GM19239 (cell line): ENCODE results near the gene SLC36A2.
"Not testable (repeated sequence)": the region's sequence is repeated elsewhere in the genome, so short reads cannot be mapped to it uniquely, and the experiment has no call there.

Experiments used
- DNase-seq: peaks from one replicate; pipeline ENCODE4 v3.0.0; 2011; ENCODE audit warnings: low spot score; ENCODE audit not compliant: insufficient read length
- FAIRE-seq: peaks from 2 replicates; lab custom pipeline; 2011; peaks lifted over from hg19 to GRCh38; lab: Jason Lieb, UNC

SLC36A2 gene

DNA sequence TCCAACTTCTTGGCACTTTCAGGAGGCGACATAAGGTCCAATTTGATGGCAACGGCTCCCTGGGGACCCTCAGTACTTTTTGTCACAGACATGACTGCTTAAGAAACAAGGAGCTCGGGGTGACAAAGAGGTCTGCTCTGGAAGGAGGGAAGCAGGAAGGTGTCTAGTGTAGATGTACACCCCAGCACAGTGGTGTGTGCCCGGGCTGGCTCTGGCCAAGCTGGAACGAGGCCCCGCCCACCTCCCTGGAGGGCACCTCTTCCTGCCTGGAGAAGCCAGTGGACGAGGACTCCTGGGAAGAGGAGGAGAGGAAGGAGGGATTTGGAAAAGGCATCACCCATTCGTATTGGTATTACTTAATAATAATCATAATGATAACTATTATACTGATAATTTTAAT lies at the start of gene SLC36A2:
Gene SLC36A2 (minus strand): TSS at position 191 of the 400 bp plus-strand sequence. CDS start 99 bp downstream, at position 92.
- FAIRE-seq (no peak), DNase-seq (no peak)

DNA sequence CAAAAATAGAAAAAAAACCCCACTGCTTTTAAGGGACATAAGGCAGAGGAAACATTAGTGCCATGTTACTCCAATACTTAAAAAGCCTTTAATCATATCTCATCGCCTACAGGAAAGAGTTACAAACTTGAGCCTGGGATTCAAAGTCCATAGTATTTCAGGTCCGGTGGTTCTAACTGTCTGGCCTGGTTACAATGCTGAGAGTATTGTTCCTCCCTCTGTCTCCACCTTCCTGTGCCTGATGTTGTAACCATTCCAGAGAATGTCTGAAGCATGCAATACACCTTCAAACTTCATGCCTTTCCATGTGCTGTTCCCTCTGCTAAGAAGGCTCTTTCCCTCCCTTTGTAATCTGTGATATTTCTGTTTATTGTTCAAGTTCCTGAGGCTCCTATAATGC lies 41.6 kb upstream of the SLC36A2 start:
- no peak for FAIRE-seq

DNA sequence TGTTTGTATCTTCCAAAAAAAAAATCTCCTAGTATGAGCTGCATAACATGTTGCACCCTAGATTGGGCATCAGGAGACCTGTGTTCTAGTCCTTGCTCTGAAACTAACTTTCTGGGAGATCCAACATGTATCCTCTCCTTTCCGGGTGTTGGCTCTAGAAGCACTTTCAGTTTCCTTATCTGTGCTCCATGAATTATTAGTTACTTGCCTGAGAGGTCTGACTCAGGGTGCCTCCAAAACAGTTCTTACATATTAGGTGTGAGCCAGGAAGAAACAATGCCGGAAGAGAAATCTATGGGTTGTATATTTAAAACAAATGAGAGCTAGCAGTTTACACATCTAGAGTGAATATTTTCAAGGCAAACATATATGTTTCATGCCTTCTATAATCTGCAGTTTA lies 36.7 kb upstream of the SLC36A2 start:
- DNase-seq (no peak), FAIRE-seq (no peak)

More for the DNA sequence above, 41.6 kb upstream of the SLC36A2 start:
- DNase-seq = no peak

DNA sequence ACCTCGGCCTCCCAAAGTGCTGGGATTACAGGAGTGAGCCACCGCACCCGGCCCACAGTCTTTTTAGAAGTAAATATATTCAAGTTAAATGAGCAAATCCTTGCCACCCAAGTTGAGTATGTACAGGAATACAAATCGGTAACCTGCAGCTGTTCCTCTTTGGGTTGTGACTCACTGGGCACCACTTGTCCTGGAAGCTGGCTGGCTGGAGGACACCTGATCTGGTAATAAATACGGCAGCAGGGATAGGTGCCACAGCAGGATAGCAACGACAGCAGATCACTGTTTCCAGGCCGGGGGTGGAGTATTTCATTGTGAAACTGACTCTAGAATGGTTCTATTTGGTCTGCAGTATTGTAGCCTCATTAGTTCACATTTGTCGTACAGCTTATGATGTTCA lies 35.7 kb upstream of the SLC36A2 start:
- no peak for FAIRE-seq

DNA sequence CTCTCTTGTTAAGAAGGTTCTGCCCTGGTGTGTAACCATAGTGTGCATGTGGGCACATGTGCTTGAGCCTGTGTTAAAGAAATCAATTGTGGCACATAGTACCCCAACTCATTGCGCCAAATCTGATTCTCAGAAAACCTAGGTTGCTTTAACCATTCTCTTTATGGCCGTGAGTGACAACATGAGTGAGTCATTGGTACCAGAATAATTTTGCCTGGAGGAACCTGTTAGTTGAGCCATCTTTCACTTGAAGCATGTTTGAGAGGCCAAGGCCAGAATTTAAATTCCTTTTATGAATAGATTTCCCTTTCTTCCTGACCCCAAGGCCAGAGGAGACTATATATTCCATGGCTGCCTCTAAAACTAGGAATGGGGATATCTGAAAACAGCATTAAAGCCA lies 35.2 kb upstream of the SLC36A2 start:
- no peak for FAIRE-seq
- no peak for DNase-seq

More for the DNA sequence above, 35.7 kb upstream of the SLC36A2 start:
- DNase-seq = no peak

DNA sequence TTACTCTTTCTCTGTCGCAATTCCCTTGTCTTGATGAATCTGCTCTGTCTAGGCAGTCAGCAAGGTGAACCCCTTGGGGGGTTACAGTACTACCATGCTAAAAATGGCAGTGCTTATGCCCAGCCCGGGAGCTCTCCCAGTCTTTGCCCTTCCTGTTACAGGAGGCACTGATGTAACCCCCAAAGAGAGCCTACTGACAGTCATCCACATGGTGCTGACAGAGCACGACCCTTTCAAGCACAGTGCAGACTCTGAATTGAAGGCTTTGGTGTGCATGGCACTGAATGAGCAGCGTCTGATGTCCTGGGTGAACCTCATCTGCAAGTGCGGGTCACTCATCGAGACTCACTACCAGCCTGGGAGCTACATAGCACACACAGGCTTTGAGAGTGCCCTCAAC lies 34.5 kb upstream of the SLC36A2 start:
- no peak for FAIRE-seq
- DNase-seq = no peak

DNA sequence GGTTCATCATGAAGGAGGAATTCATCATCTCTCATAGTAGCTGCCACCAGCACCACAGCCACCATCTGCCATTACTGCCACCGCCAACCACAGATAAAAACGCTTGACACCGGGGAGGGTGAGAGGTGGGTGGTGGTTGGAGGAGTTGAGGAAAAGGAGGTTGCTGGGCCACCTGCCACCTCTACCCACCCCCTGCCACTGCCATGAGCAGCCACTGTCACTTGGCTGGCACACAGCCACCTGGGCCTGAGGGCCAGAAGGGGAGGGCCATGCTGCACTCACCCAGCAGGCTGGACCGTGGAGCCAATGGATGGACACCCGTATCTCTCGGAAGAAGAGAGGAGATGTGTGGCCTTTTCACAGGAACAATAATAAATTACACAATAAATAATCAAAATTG lies 31.3 kb upstream of the SLC36A2 start:
- no peak for FAIRE-seq
- DNase-seq = no peak

DNA sequence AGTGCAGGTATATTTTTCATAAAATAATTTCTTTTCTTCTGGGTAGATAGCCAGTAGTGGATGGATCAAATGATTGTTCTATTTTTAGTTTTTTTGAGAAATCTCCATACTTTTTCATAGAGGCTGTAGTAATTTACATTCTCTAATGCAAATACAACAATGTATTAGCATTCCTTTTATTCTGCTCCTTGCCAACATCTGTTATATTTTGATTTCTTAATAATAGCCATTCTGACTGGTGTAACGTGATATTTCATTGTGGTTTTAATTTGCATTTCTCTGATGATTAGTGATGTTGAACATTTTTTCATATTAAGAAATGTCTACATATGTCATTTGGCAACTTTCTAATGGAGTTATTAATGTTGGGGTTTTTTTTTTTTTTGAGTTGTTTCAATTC lies 27.2 kb upstream of the SLC36A2 start:
- DNase-seq = no peak
- no peak for FAIRE-seq

DNA sequence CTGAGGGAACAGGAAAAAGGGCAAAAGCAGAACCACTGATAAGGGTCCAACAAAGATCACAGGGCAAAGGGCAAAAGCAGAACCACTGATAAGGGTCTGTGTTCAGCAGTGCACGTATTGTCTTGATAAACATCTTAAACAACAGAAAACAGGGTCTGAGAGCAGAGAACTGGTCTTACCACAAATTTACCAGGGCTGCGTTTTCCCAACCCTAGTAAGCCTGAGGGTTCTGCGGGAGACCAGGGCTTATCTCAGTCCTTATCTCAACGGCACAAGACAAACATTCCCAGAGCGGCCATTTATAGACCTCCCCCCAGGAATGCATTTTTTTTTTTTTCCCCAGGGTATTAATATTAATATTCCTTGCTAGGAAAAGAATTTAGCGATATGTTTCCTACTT lies 19.7 kb upstream of the SLC36A2 start:
- DNase-seq, FAIRE-seq: not testable (repeated sequence)

DNA sequence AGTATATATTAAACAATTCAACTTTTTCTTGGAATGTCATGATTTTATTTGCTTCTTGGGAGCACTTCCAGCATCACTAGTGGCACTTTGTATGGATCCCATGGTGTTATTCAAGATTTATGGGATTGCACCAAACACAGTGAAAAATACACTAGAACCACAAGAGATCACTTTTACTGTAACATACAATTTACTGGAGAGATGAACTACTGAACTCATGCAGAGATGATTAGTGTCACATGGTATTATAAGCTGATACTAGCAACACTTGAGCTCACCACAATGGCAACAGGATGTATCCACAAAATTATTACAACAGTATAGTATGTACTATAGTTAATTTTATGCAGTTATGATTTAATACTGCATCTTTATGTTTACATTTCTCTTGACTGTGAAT lies 16.3 kb upstream of the SLC36A2 start:
- no peak for FAIRE-seq
- no peak for DNase-seq

DNA sequence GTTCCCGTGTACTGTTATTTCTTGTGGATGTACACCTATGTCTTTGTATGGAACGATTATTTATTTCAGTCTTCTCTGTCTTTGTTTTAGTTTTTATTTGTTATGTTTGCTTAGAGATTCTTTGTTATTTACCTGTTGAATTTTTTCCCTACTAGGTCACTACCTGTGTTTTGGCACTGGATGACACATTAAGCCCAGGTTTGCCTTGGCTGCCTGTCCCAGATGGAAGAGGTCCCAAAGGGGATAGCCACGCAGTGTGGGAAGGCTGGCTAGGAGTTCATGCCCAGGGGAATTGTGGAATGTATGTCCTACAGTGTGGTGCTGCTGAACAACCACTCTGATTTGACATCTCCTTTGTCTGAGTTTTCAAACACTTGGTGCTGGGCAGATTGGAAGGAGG lies 15.6 kb upstream of the SLC36A2 start:
- FAIRE-seq (no peak), DNase-seq (no peak)

DNA sequence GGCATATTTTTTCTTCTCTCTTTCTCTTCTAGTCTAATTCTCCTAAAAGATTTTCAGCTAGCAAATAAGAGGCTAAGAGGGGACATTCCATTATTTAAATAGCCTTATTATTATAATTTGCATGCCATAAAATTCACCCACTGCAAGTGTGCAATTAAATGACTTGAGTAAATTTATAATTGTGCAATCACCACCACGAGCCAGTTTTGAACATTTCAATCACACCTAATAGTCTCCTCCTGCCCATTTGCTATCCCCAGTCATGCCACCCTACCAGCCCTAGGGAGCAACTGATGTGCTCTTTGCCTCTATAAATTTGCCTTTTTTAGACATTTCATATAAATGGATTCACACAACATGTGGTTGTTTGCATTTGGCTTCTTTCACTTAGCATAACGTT lies 12.0 kb upstream of the SLC36A2 start:
- DNase-seq (no peak), FAIRE-seq (no peak)

DNA sequence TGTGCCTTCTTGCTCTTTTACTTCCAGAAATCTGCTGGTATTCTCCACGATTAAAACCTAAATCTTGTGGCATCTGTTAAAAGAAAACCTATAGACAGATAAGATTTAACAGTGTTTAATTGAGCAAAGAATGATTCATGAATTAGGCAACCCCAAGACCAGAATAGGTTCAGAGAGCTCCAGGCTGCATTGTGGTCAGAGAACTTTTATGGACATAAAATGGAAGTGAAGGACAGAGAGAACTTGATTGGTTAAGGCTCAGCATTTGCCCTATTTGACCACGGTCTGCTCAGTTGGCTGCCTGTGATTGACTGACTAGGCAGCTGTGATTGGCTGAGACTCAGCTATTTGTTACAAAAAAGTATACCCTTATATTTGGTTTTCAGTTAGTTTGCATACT lies 10.4 kb upstream of the SLC36A2 start:
- DNase-seq = no peak
- no peak for FAIRE-seq

DNA sequence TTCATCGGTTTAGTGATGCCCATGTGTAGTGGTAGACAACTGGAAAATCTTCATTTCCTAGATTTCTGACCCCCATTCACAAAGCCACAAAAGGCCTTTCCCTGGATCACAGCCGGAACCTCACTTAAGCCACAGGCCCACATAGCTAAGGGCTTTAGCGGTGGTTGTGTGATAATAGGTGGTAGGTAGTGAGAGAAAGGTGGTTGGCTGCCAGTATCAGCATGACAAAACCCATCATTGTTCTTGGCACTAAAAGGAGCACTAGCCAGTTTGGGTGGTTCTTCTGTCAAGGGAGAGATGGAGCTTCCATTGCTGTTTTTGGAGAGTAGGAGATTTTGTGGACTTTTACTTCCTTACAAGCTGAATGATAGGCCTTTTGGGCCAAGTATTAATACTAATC lies 9.7 kb upstream of the SLC36A2 start:
- FAIRE-seq (no peak), DNase-seq (no peak)

DNA sequence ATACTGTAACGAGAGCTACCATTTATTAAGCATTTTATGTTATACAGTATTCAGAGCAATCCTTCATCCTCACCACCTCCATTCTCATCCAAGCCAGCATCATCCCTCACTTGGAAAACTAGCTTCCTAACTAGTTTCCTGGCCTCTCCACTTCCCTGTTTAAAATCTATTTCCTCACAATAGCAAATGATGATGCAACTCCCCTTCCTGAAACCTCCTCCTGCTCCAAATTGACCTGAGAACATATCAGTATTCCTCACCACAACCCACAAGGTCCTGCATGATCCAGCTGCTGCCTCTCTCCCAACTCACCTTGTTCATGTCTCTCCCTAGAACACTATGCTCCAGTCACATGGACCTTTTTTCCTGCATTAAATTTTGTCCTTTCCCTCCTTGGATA lies 4.3 kb upstream of the SLC36A2 start:
- DNase-seq = no peak

DNA sequence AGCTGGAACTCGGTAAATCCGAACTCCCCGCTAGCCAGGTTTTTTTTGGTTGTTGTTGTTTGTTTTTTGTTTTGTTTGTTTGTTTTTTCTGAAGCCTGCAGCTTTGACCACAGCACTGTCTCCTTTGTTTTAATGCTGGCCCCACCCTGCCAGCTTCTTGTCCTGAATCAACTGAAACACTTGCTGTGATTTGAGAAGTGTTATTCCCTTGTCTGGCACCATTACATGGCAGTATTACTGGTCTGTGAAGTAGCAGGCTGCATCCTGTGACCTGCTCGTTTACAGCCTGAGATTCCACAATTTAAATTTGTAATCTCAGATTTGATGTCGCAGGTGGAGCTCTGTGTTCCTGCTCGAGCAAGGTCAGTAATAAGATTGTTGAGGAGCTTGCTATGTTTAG lies 1.4 kb upstream of the SLC36A2 start:
- DNase-seq (no peak), FAIRE-seq (no peak)

More for the DNA sequence above, 4.3 kb upstream of the SLC36A2 start:
- FAIRE-seq = no peak

DNA sequence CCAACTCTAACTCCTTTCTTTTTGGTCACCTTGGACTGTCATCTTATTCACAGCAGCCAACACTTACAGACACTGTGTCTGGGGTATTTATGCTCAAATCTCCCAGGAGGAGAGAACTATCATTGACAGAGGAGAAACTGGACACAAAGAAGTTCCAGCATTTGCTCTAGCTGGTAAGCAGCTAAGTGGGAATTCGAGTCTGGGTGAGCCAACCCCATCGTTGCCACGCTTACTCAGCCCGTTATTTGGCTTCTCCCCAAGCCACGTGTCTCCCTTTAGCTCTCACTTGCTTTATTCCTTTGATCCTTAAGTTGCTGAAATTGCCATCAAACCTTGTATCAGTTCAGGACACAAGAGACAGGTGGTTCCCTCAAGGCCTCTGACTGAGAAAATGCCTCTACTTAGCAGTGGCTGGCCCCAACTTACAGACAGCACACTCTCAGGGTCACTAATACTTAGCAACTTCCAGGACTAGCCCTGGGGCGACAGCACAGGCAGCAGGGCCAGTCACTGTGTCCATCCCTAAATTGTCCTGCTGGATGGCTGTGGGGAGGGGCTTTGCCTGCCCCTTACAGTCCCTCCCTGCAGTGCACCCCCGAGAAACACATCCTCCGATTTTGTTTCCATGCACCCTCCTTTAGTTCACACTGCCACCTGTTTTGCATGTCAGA lies 1.4 kb downstream of the SLC36A2 start:
- FAIRE-seq = no peak
- no peak for DNase-seq

DNA sequence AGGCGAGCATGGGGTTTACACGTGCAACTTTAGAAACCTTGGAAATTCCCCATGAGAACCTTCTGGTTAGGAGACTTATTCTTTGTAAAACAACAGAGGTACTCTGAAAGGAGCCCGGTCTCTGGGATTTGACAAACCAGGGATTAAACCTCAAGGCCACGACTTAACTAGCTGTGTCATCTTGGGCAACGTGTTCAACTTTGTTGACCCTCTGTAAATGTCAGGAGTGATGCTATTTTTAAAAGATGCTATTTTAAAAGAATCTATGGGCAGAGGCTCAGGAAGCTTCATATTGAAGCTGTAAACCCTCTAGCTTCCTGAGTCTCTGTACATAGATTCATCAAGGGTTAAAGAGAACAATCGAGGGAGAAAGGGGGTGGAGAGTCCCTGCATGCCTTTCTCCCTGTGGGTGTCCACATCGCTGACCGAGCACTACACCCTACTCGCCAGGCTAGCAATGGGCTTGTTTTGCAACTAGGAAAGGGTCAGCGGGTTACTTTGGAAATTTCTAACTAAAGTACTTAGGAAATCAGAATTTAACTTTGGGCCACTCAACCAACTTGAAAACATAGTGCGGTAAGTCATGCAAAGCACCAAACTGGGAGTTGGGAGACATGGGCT lies 2.1 kb downstream of the SLC36A2 start:
- DNase-seq (no peak), FAIRE-seq (no peak)

DNA sequence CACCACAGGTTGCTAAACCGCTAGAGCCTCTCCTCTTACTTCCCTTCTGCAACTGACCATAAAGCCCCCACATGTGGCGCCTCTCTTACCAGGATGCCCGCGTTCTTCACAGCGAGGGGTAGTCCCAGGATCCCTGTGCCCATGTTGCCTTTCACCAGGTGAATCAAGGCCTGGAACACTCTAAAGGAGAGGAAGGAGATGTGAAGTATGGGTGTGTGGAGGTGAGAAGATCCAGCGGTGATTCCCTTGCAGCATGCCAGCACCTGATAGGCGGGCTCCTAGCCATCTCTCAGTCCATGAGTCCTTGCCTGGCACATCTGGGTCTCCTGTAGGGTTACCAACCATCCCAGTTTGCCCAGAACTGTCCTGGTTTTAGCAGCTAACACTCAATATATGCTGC lies 3.3 kb downstream of the SLC36A2 start:
- DNase-seq = no peak
- no peak for FAIRE-seq

DNA sequence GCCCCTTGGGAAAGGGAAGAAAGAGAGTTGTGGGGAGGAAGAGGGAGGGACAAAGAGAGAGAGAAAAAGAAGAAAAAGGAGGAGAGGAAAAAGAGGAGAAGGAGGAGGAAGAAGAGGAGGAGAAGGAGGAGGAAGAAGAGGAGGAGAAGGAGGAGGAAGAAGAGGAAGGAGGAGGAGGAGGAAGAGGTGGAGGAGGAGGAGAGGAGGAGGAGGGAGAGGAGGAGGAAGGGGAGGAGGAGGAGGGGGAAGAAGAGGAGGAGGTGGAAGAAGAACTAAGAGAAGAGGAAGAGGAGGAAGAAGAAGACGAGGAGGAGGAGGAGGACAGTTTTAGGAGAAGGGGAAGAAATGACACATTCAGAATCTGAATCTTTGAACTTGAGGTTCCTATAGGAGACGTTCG lies 7.4 kb downstream of the SLC36A2 start:
- FAIRE-seq (no peak), DNase-seq (no peak)

DNA sequence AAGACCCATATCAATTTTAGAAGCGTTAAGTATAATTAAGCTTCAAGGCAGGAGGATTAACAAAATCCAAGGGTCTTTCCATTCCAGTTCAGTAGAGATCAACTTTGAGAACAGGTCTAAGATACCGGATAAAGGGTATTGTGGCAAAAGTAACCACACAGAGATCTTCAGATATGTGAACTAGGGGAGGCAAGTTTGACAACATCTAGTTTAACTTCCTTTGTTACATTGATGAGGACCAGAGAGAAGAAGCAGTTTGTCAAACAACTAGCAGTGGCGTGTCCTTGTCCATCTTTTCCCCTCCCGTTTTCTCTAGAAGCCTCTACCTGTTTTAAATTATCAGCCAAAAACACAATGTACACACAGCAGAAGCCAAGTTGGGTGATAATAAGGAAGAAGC lies 8.6 kb downstream of the SLC36A2 start:
- no peak for FAIRE-seq
- DNase-seq = no peak

DNA sequence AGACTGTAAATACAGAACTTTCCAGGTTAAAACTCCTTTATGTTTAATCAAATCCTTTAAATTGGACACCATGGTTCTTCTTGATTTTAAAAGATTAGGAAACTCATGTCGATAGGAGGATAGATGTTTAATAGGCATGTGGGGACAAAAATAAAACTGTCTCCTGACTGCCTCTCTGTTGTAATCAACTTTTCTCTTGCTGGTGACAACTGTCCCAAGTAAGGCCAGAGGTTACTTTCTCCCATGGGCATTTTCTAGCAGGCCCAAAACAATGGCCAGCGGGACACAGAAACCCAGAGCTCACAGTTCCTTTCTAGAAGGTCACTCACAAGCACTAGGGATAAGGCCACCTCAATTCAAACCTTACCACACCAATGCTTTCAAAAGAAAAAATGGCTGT lies 14.5 kb downstream of the SLC36A2 start:
- FAIRE-seq (no peak), DNase-seq (no peak)
